Mucosa of stomach (tissue), 1 donor: ENCODE data around the gene EYA4.

Source experiments
- H3K27me3 ChIP-seq: one replicate; pipeline ENCODE4 v1.7.0; 2013; ENCODE audit warnings: mild to moderate bottlenecking, low read length; ENCODE audit not compliant: control insufficient read depth, insufficient read depth
- H3K36me3 ChIP-seq: one replicate; pipeline ENCODE4 v1.7.0; 2013; ENCODE audit warnings: low read length; ENCODE audit not compliant: control insufficient read depth, insufficient read depth
- H3K4me1 ChIP-seq: one replicate; pipeline ENCODE4 v1.7.0; 2013; ENCODE audit warnings: mild to moderate bottlenecking, low read length; ENCODE audit not compliant: control insufficient read depth, insufficient read depth
- H3K4me3 ChIP-seq: one replicate; pipeline ENCODE4 v1.7.0; 2013; ENCODE audit warnings: low read length
- H3K9ac ChIP-seq: one replicate; pipeline ENCODE4 v1.7.0; 2013; ENCODE audit warnings: mild to moderate bottlenecking, low read length, moderate library complexity
- H3K9me3 ChIP-seq: one replicate; pipeline ENCODE4 v1.7.0; 2013; ENCODE audit warnings: mild to moderate bottlenecking, low read length, moderate library complexity; ENCODE audit not compliant: control insufficient read depth
- donor health status: Pancreatic carcinoma.

Gene EYA4

DNA sequence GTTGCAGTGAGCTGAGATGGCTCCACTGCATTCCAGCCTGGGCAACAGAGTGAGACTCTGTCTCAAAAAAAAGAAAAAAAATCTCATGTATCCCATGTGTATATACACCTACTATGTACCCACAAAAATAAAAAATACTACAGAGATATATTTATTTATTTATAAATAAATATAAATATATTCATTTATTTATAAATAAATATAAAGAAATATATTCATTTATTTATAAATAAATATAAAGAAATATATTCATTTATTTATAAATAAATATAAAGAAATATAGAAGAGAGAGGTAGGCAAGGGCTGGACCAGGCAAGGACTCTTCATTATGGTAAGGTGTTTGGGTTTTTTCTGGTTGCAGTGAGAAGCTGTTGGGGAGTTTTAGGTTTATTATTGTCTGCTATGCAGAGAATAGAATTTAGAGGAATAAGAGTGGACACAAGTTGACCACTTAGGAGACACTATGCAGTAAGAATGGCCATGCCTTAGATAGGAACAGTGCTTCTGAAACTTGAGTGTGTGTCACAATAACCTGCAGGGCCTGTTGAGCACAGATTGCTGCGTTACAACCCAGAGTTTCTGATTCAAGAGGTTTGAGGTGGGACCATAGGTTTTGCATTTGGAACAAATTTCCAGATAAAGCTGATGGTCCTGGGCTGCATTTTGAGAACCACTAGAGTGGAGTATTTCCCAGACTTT, 254.2 kb downstream of the EYA4 start:
- H3K4me3 ChIP-seq: no peak overlapping the region
- no peaks in the 10 kb centered on the region for H3K4me1 ChIP-seq
- H3K9me3 ChIP-seq: no peaks in the 10 kb centered on the region
- no peak overlapping the region for H3K9ac ChIP-seq
- H3K36me3 ChIP-seq: no peaks in the 10 kb centered on the region
- no peaks in the 10 kb centered on the region for H3K27me3 ChIP-seq

DNA sequence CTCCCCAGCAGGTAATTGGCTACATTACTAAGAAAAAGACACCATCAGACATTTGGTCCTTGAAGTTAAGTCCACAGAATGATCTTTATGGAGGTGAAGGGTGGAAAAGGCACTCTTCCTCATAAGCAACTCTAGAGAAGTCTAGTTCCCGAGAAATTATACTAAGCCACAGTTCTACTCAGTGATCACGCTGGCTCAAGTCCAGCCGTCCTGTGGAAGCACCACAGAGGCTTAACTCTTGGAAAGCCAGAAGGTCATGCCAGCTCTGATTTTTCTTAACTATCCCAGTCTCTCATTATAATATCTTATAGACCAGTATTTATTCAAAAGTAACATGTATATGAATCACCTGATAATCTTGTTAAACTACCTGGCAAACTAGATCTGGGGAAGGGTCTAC, 258.5 kb downstream of the EYA4 start:
- Histone ChIP-seq H3K36me3 (no peaks in the 10 kb centered on the region), H3K4me1 (no peaks in the 10 kb centered on the region), H3K4me3 (no peak overlapping the region), H3K27me3 (no peaks in the 10 kb centered on the region), H3K9me3 (no peaks in the 10 kb centered on the region), H3K9ac (no peak overlapping the region)

DNA sequence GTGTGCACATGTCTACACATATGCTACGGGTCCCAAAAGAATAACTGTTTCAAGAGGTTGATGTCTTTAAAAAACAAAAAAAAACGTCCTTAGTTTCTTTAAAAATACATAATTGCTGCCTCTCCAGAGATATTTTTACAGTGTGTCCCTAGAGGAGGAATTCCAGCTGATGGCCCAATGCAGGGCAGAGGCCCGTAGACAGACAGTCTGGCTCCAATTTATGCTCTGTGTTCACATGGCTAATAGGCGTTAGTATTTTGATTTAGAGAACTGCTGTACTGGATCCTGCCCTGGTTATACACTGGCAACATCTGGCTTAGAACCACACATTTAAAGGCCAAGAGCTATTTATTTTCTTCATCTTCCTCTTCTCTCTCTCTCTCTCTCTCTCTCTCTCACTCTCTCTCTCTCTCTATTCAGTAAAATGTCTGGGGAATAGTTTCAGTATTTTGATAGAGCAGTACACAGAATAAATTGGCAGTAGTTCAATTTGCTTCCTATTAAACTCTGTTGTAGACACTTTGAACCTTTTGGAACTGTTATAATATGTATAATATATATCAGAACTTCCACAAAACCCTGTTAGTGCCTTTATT, 260.6 kb downstream of the EYA4 start:
- Histone ChIP-seq H3K4me3 (no peak overlapping the region), H3K36me3 (no peaks in the 10 kb centered on the region), H3K4me1 (no peaks in the 10 kb centered on the region), H3K27me3 (no peaks in the 10 kb centered on the region), H3K9ac (no peak overlapping the region), H3K9me3 (no peaks in the 10 kb centered on the region)

- Histone ChIP-seq H3K9ac (no peak overlapping the region), H3K36me3 (no peaks in the 10 kb centered on the region), H3K27me3 (no peaks in the 10 kb centered on the region), H3K9me3 (no peaks in the 10 kb centered on the region), H3K4me3 (no peak overlapping the region), H3K4me1 (no peaks in the 10 kb centered on the region)
These were observed 261.5 kb downstream of the EYA4 start for GRCh38 chr6:133502441-133503335.

DNA sequence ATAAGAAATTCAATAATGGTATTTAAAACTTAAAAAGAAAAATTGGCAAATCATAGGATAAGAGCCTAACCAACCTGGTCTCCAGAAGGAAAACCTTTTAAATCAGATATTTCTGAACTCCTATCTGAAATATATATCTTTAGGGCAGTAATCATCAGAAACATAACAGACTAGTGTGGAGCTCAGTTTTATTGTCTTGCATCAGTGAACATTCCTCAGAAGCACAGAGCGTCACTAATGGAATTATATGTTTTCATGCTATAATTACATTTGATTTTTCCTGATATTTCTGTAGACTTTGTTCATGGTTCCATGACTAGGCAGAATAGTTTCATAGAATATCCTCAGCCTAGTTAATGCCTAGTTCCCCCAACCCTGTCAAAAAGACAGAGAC, 262.2 kb downstream of the EYA4 start:
- Histone ChIP-seq H3K36me3 (no peaks in the 10 kb centered on the region), H3K9me3 (no peaks in the 10 kb centered on the region), H3K4me1 (no peaks in the 10 kb centered on the region), H3K9ac (no peak overlapping the region), H3K27me3 (no peaks in the 10 kb centered on the region), H3K4me3 (no peak overlapping the region)

- Histone ChIP-seq H3K27me3 (no peaks in the 10 kb centered on the region), H3K9ac (no peak overlapping the region), H3K4me1 (no peaks in the 10 kb centered on the region), H3K36me3 (no peaks in the 10 kb centered on the region), H3K4me3 (no peak overlapping the region), H3K9me3 (no peaks in the 10 kb centered on the region)
These were observed 263.0 kb downstream of the EYA4 start for GRCh38 chr6:133504158-133504557.

DNA sequence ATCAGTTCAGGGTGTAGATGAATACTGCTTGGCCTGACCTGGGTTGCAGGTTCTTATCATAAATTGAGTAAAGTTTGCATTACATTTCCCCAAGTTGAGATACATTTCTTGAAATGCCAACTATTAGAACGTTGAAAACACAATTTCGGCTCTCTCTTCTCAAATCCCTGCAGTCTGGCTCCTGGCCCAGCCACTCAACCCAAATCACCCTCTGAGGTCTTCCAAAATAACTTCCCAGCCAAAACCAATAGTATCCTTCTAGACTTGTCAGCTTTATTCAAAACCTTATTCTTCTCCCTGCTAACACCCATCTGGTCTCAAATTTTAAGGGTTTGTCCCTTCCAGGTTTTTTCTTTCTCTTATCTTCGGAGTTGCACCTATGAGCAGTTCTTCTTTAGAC, 263.6 kb downstream of the EYA4 start:
- Histone ChIP-seq H3K9me3 (no peaks in the 10 kb centered on the region), H3K4me1 (no peaks in the 10 kb centered on the region), H3K27me3 (no peaks in the 10 kb centered on the region), H3K36me3 (no peaks in the 10 kb centered on the region), H3K4me3 (no peak overlapping the region), H3K9ac (no peak overlapping the region)

GRCh38 chr6:133505681-133506080, 264.5 kb downstream of the EYA4 start:
- H3K9ac ChIP-seq: no peak overlapping the region

GRCh38 chr6:133512410-133513016, 271.4 kb downstream of the EYA4 start:
- Histone ChIP-seq H3K9me3 (no peaks in the 10 kb centered on the region), H3K9ac (no peak overlapping the region), H3K27me3 (no peaks in the 10 kb centered on the region), H3K36me3 (no peaks in the 10 kb centered on the region), H3K4me1 (no peaks in the 10 kb centered on the region), H3K4me3 (no peak overlapping the region)

More at GRCh38 chr6:133505681-133506080, 264.5 kb downstream of the EYA4 start:
- Histone ChIP-seq H3K4me1 (no peaks in the 10 kb centered on the region), H3K4me3 (no peak overlapping the region), H3K9me3 (no peaks in the 10 kb centered on the region), H3K27me3 (no peaks in the 10 kb centered on the region), H3K36me3 (no peaks in the 10 kb centered on the region)

GRCh38 chr6:133523816-133524215, 282.7 kb downstream of the EYA4 start:
- Histone ChIP-seq H3K4me1 (no peaks in the 10 kb centered on the region), H3K36me3 (no peaks in the 10 kb centered on the region), H3K9me3 (no peaks in the 10 kb centered on the region), H3K9ac (no peak overlapping the region), H3K4me3 (no peak overlapping the region), H3K27me3 (no peaks in the 10 kb centered on the region)

DNA sequence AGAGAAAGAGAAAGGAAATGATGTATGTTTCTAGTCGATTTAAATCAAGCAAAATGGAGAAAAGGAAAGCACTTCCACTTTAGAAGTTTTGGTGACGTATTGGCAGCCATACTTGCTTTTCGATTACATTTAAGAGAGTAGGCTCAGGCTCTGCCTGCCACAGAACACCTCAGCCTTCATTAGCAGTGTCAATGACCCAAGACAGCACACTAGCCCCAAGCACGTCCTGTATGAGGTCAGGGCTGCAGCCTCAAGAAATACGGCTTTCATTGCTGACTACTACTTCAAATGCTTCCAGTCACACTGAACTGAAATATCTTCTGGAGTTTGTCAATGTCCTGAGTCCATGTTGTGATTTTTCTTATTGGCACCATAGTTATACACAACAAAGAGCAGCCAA, 285.3 kb downstream of the EYA4 start:
- Histone ChIP-seq H3K27me3 (no peaks in the 10 kb centered on the region), H3K9me3 (no peaks in the 10 kb centered on the region), H3K4me1 (no peaks in the 10 kb centered on the region), H3K4me3 (no peak overlapping the region), H3K9ac (no peak overlapping the region), H3K36me3 (no peaks in the 10 kb centered on the region)

DNA sequence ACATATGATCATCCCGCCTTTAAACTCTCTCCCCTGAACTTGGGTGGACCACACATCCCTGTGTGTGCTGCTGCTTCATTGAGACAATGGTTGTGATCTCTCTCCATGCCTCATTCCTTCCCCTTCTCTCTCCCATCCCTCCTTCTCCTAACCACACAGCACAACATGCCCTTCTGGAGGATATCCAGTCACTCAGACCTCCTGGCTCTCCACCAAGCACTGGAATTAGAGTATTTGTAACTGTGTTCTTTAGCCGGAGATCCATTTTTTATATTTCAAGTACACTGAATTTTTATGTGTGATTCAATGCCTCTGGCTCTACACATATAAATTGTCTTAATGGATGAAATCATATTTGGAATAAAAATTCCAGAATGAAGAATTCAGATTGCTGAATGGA, 287.4 kb downstream of the EYA4 start:
- no peaks in the 10 kb centered on the region for H3K9me3 ChIP-seq

More for the DNA sequence above, 287.4 kb downstream of the EYA4 start:
- Histone ChIP-seq H3K4me3 (no peak overlapping the region), H3K4me1 (no peaks in the 10 kb centered on the region), H3K9ac (no peak overlapping the region), H3K36me3 (no peaks in the 10 kb centered on the region), H3K27me3 (no peaks in the 10 kb centered on the region)
